WI38 (cell line): Measurements from ENCODE around the gene MCU.

Experiments
- H3K4me3 ChIP-seq: 2 replicates; pipeline ENCODE4 v1.5.1; 2011; ENCODE audit warnings: low read depth, mild to moderate bottlenecking, control low read depth, low read length
- CTCF ChIP-seq: IDR thresholded peaks from 2 replicates; pipeline ENCODE4 v1.5.1; 2012; ENCODE audit warnings: low read depth, mild to moderate bottlenecking, control low read depth, low read length

The MCU gene

GRCh38 chr10:72654720-72655119, 37.2 kb upstream of the MCU start:
- no peak for TF ChIP-seq CTCF

GRCh38 chr10:72658696-72659400, 33.1 kb upstream of the MCU start:
- TF ChIP-seq CTCF: no peak
- H3K4me3 ChIP-seq: no peak overlapping the region

More at GRCh38 chr10:72654720-72655119, 37.2 kb upstream of the MCU start:
- no peak overlapping the region for H3K4me3 ChIP-seq

- TF ChIP-seq CTCF: no peak
- no peak overlapping the region for H3K4me3 ChIP-seq
These were observed 32.2 kb upstream of the MCU start for GRCh38 chr10:72659694-72660093.

- no peak for TF ChIP-seq CTCF
- H3K4me3 ChIP-seq: no peak overlapping the region
These were observed 31.7 kb upstream of the MCU start for GRCh38 chr10:72660220-72660619.

GRCh38 chr10:72661431-72661830, 30.5 kb upstream of the MCU start:
- TF ChIP-seq CTCF: no peak
- no peak overlapping the region for H3K4me3 ChIP-seq

- no peak overlapping the region for H3K4me3 ChIP-seq
- TF ChIP-seq CTCF: no peak
These were observed 28.0 kb upstream of the MCU start for GRCh38 chr10:72663971-72664370.

GRCh38 chr10:72665925-72666324, 26.0 kb upstream of the MCU start:
- H3K4me3 ChIP-seq: no peak overlapping the region
- TF ChIP-seq CTCF: no peak
